ENCODE data around the gene PCNX4. TPM values are rescaled to one million over a fixed set of nuclear protein-coding genes. Genes with fewer than 3 reads are reported as not detected.

The PCNX4 gene
- total and polyA plus RNA-seq, 7 donors: 3.7 to 55.9 (median 43.8) TPM

GRCh38 chr14:60116181-60116580 lies 24.5 kb downstream of the PCNX4 start:
- H3K27ac ChIP-seq: no peak overlapping the region
- H3K4me3 ChIP-seq: no peak overlapping the region
- H3K36me3 ChIP-seq: peaks cover 0 to 48% (median 5%) of the 10 kb centered on the region in 4 donors
- TF ChIP-seq EP300 (IDR thresholded peaks at IDR 0.05) (no peak), POLR2A (IDR thresholded peaks at IDR 0.05) (no peak), CTCF (IDR thresholded peaks at IDR 0.05) (no peak), POLR2AphosphoS5 (IDR thresholded peaks at IDR 0.05) (no peak)
- no peak for DNase-seq
- no peaks in the 10 kb centered on the region for H3K9me3 ChIP-seq
- 75 to 83% methylated on average over 4 of the region's 4 CpGs for WGBS, 2 donors
- intact Hi-C loops (cut with DNase I): no loop called here
- no peaks in the 10 kb centered on the region for H3K27me3 ChIP-seq
- peaks cover 0 to 10% (median 2%) of the 10 kb centered on the region in 4 donors for H3K4me1 ChIP-seq

DNA sequence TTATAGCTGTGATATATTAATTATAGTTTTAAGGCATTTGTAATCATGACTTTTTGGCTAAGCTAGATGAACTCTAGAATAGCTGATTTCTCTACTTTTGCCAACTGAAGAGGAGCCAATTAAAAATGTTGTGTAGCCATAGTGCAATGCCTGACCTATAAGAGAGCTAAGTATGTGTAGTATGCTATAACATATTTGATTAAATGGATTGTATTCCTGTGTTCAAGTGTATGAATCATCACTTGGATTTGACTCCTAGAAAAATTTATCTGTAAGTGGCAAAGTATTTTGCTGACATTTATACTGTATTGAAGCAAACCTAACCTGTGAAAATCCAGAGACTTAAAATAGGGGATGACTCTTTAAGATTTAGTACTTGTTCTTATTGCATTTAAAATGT lies 34.2 kb downstream of the PCNX4 start:
- Histone ChIP-seq H3K4me3 (no peak overlapping the region), H3K36me3 (peaks cover 9 to 66% (median 38%) of the 10 kb centered on the region in 4 donors), H3K9me3 (peaks cover 0 to 2% (median 0%) of the 10 kb centered on the region in 4 donors), H3K27ac (no peak overlapping the region), H3K4me1 (no peaks in the 10 kb centered on the region), H3K27me3 (no peaks in the 10 kb centered on the region)
- DNase-seq: no peak
- TF ChIP-seq EP300 (IDR thresholded peaks at IDR 0.05) (no peak), CTCF (IDR thresholded peaks at IDR 0.05) (no peak), POLR2AphosphoS5 (IDR thresholded peaks at IDR 0.05) (no peak), POLR2A (IDR thresholded peaks at IDR 0.05) (no peak)
- intact Hi-C loops (cut with DNase I): no loop called here

- TF ChIP-seq POLR2AphosphoS5 (IDR thresholded peaks at IDR 0.05) (no peak), EP300 (IDR thresholded peaks at IDR 0.05) (no peak), CTCF (IDR thresholded peaks at IDR 0.05) (no peak), POLR2A (IDR thresholded peaks at IDR 0.05) (no peak)
- DNase-seq: no peak
- Histone ChIP-seq H3K27ac (no peak overlapping the region), H3K4me1 (no peaks in the 10 kb centered on the region), H3K36me3 (no peaks in the 10 kb centered on the region), H3K27me3 (no peaks in the 10 kb centered on the region), H3K4me3 (no peak overlapping the region), H3K9me3 (no peaks in the 10 kb centered on the region)
- intact Hi-C loops (cut with DNase I): no loop called here
- WGBS, 2 donors: 65 to 86% methylated on average over 2 of the region's 2 CpGs
Observed at GRCh38 chr14:60133487-60133886, 41.8 kb downstream of the PCNX4 start.

- Histone ChIP-seq H3K27me3 (no peaks in the 10 kb centered on the region), H3K4me3 (no peak overlapping the region), H3K36me3 (no peaks in the 10 kb centered on the region), H3K4me1 (no peaks in the 10 kb centered on the region), H3K9me3 (no peaks in the 10 kb centered on the region), H3K27ac (no peak overlapping the region)
- TF ChIP-seq CTCF (IDR thresholded peaks at IDR 0.05) (no peak), POLR2A (IDR thresholded peaks at IDR 0.05) (no peak), EP300 (IDR thresholded peaks at IDR 0.05) (no peak), POLR2AphosphoS5 (IDR thresholded peaks at IDR 0.05) (no peak)
- intact Hi-C loops (cut with DNase I): no loop called here
- DNase-seq: no peak
- 96% methylated on average over 3 of the region's 3 CpGs for WGBS, 2 donors
Observed at GRCh38 chr14:60134702-60135101, 43.0 kb downstream of the PCNX4 start.

GRCh38 chr14:60151715-60152114 lies 60.0 kb downstream of the PCNX4 start:
- peak; percentile 86 for DNase-seq
- Histone ChIP-seq H3K27me3 (no peaks in the 10 kb centered on the region), H3K4me1 (peaks cover 0 to 10% (median 5%) of the 10 kb centered on the region in 4 donors), H3K9me3 (no peaks in the 10 kb centered on the region), H3K27ac (peak overlapping the region in 3 of 4 donors; percentile 7 to 47 (median 19)), H3K36me3 (peaks cover 0 to 63% (median 8%) of the 10 kb centered on the region in 4 donors), H3K4me3 (no peak overlapping the region)
- WGBS, 2 donors: 23 to 56% methylated on average over 3 of the region's 3 CpGs
- TF ChIP-seq POLR2AphosphoS5 (IDR thresholded peaks at IDR 0.05) (peak in 3 of 4 donors; percentile 9 to 28 (median 21)), CTCF (IDR thresholded peaks at IDR 0.05) (no peak)
- intact Hi-C loops (cut with DNase I): no loop called here
